Stimulated activated CD4-positive, alpha-beta T cell treated with anti-CD3 and anti-CD28 coated beads, Interleukin-2, amount 100 ng/mL, for 24 hours (primary cell): ENCODE results near the gene RAB39B.

Experiments used
- DNase-seq, 2 donors: peaks; one replicate each; pipeline ENCODE4 v3.0.0-alpha.2; 2020

RAB39B gene

DNA sequence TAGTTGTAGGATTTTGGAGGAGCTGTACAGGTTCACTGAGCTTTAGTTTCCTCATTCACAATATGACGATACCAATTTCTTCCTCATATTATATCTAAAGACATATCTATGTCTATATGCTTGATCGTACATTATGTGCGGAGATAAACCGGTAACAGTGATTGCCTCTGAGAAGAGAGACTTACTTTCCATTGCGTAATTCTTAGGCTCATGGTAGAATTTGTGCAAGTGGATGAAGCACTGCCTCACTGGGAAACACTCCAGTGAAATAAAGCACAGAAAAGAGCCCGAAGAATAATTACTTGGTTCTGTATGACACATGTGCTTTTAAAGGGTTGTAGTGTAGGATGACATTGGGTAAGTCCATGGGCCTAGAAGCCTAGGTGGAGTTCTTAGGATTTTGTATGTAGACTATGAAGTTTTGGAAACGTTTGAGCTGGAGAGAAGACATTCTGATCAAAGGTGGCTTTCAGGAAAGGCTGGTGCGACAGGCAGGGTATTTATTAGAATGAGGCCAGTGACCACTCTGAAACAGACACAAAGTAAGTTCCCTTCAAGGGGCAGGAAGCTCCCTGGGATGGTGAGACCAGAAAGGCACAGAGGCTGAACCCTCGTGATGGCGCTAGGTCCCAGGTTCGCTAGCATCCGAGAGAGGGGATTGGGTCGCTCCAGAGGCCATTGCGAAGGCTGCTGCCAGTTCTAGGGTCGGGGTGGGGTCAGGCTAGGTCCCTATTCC, 48.7 kb downstream of the RAB39B start:
- DNase-seq, result no peak

DNA sequence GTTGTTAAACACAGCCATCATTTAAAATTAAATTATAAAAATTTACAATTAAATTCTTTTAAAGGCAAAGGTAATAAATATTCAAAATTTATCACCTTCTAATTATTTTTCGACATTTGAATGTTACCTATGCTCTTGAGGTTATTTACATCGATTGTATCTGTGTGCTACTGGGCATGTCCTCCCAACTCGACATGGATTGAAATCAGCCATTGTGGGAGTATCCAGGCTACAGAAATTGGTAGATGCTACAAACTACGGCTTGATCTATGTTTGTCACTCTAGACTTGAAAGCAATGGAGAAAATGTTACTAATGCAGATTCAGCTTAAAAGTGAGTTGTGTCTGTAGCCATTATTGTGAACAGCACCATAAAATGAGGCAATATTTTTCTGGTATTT, 50.6 kb downstream of the RAB39B start:
- DNase-seq, result no peak

DNA sequence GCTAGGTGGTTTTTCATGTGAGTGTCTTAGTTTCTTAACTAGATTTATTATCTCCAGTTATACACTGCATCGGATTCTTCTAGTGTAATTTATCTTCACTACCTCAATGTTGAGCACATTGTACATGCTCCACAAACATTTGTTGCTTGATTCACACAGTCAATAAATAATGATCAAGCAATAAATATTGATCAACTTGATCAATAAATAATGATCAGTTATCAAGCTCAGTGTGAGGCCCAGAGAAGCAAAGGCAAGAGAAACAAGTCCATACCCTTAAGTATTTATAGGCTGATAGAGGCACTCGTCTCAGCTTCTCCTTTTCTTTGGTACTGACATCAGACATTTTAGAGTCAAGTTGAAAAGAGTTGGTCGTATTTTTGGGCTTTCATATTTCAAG, 53.1 kb downstream of the RAB39B start:
- DNase-seq, result no peak
